OCI-LY1 (cell line): Measurements from ENCODE around the gene SIKE1.
"Not testable (repeated sequence)": the region's sequence is repeated elsewhere in the genome, so short reads cannot be mapped to it uniquely, and the experiment has no call there.

ENCODE experiments used
- H2AFZ ChIP-seq: fragments of 200-600 bp; sonication (generic), shearing (Covaris generic); 2 replicates; pipeline ENCODE4 v1.6.0; 2014; ENCODE audit warnings: antibody characterized with exemption, mild to moderate bottlenecking, low read length
- H3F3A ChIP-seq: fragments of 200-600 bp; sonication (generic), shearing (Covaris generic); 2 replicates; pipeline ENCODE4 v1.6.0; 2014; ENCODE audit warnings: mild to moderate bottlenecking, antibody characterized with exemption, low read length, moderate library complexity; ENCODE audit not compliant: insufficient read depth
- H3K27ac ChIP-seq: fragments of 200-600 bp; sonication (generic); 2 replicates; pipeline ENCODE4 v1.5.1; 2014; ENCODE audit warnings: low read length, mixed run types, mild to moderate bottlenecking, low read depth; ENCODE audit not compliant: poor library complexity, severe bottlenecking
- H3K27me3 ChIP-seq: fragments of 200-600 bp; sonication (generic); 2 replicates; pipeline ENCODE4 v1.6.0; 2014; ENCODE audit warnings: antibody characterized with exemption, mild to moderate bottlenecking, low read length, moderate library complexity; ENCODE audit not compliant: insufficient read depth
- H3K36me3 ChIP-seq: fragments of 200-600 bp; sonication (generic); 2 replicates; pipeline ENCODE4 v1.6.1; 2014; ENCODE audit warnings: mild to moderate bottlenecking, antibody characterized with exemption, low read length, moderate library complexity, mixed read lengths; ENCODE audit not compliant: insufficient read depth
- H3K4me1 ChIP-seq: fragments of 200-600 bp; sonication (generic); 2 replicates; pipeline ENCODE4 v1.5.1; 2014; ENCODE audit warnings: mild to moderate bottlenecking, low read length, moderate library complexity; ENCODE audit not compliant: insufficient read depth, severe bottlenecking
- H3K4me2 ChIP-seq: fragments of 200-600 bp; sonication (generic), shearing (Covaris generic); 2 replicates; pipeline ENCODE4 v1.6.1; 2014; ENCODE audit warnings: low read length
- H3K4me3 ChIP-seq: fragments of 200-600 bp; sonication (generic); 2 replicates; pipeline ENCODE4 v1.5.1; 2014; ENCODE audit warnings: low read length, low read depth, mild to moderate bottlenecking, mixed read lengths; ENCODE audit not compliant: poor library complexity, severe bottlenecking
- H3K79me2 ChIP-seq: fragments of 200-600 bp; shearing (Covaris generic); 2 replicates; pipeline ENCODE4 v1.6.1; 2016; ENCODE audit warnings: mixed run types, low read length, mixed read lengths; ENCODE audit not compliant: insufficient read depth
- H3K9ac ChIP-seq: fragments of 200-600 bp; sonication (generic), shearing (Covaris generic); 2 replicates; pipeline ENCODE4 v1.6.1; 2014; ENCODE audit warnings: mild to moderate bottlenecking, low read length, mixed read lengths
- H3K9me2 ChIP-seq: fragments of 200-600 bp; sonication (generic), shearing (Covaris generic); 2 replicates; pipeline ENCODE4 v1.6.1; 2014; ENCODE audit warnings: low read depth, mild to moderate bottlenecking, low read length, mixed read lengths
- H3K9me3 ChIP-seq: fragments of 200-600 bp; shearing (Covaris generic); 2 replicates; pipeline ENCODE4 v1.6.1; 2014; ENCODE audit warnings: low read length, mixed read lengths
- H4K20me1 ChIP-seq: fragments of 200-600 bp; sonication (generic), shearing (Covaris generic); 2 replicates; pipeline ENCODE4 v1.6.0; 2016; ENCODE audit warnings: mild to moderate bottlenecking, low read length; ENCODE audit not compliant: insufficient read depth
- EZH2 ChIP-seq: fragments of 200-600 bp; sonication (generic), shearing (Covaris generic); IDR thresholded peaks from 2 replicates; pipeline ENCODE4 v1.8.0; 2017; ENCODE audit warnings: borderline replicate concordance, mixed run types, mild to moderate bottlenecking, antibody characterized with exemption, low read length, moderate library complexity, mixed read lengths
- TF ChIP-seq, protein P1 (sequence below): fragments of 200-600 bp; sonication (generic), shearing (Covaris generic); IDR thresholded peaks from 2 replicates; pipeline ENCODE4 v1.5.1; 2017; ENCODE audit warnings: mild to moderate bottlenecking, antibody characterized with exemption, low read length, moderate library complexity, mixed read lengths

The SIKE1 gene

DNA sequence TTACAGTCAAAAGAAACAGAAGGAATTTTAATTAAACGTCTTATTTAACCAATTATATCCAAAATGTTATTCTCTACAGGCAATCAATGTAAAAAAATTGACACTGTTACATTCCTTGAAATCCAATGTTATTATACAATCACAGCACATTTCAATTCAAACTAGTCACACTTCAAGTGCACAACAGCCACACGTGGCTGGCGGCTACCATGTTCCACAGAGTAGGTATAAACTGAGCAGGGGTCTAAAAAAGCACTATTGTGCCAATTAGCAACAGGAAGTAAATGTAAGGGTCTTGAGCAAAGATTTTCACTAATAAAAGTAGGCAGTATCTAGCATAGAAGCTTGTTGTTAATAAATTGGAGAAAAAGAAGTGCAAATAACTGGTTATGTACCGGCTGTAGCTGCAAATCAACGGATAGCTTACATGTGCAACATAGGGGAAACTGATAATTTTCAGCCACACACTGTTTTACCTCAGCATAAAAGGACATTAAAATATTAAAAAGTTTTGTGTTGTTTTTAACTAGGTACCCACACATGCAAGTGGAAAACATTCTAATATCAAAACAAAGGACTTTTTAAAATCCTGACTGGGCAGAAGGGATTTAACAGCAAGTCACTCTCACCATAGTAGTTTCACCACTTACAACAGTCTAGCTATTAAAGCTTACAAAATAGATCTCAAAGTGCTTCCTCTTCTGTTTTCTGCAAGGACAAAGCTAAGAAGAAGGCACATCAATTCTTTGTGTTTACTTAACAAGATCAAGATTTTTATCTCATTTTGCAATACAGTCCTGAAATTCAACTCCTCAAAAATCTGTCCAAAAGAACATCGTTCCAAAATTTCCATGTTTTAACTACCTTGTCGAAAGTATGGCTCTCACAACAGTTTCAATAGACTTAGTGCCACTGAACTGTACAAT lies 25.2 kb downstream of the SIKE1 start:
- Histone ChIP-seq H3K9me2 (no peaks in the 10 kb centered on the region), H3K79me2 (peaks cover 70% of the 10 kb centered on the region), H3K9me3 (no peaks in the 10 kb centered on the region), H3K27me3 (no peaks in the 10 kb centered on the region), H3K27ac (peak overlapping the region; percentile 94), H3K4me3 (peak overlapping the region; percentile 96), H3K36me3 (peaks cover 41% of the 10 kb centered on the region; the same call in 1 of the 2 replicates), H2AFZ (no peak overlapping the region), H3K9ac (peak overlapping the region; percentile 99), H3K4me2 (peak overlapping the region; percentile 86), H4K20me1 (peaks cover 13% of the 10 kb centered on the region), H3K4me1 (peaks cover 63% of the 10 kb centered on the region), H3F3A (no peaks in the 10 kb centered on the region)
- TF ChIP-seq, protein P1, sequence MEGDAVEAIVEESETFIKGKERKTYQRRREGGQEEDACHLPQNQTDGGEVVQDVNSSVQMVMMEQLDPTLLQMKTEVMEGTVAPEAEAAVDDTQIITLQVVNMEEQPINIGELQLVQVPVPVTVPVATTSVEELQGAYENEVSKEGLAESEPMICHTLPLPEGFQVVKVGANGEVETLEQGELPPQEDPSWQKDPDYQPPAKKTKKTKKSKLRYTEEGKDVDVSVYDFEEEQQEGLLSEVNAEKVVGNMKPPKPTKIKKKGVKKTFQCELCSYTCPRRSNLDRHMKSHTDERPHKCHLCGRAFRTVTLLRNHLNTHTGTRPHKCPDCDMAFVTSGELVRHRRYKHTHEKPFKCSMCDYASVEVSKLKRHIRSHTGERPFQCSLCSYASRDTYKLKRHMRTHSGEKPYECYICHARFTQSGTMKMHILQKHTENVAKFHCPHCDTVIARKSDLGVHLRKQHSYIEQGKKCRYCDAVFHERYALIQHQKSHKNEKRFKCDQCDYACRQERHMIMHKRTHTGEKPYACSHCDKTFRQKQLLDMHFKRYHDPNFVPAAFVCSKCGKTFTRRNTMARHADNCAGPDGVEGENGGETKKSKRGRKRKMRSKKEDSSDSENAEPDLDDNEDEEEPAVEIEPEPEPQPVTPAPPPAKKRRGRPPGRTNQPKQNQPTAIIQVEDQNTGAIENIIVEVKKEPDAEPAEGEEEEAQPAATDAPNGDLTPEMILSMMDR = no peak
- TF ChIP-seq EZH2 = no peak

DNA sequence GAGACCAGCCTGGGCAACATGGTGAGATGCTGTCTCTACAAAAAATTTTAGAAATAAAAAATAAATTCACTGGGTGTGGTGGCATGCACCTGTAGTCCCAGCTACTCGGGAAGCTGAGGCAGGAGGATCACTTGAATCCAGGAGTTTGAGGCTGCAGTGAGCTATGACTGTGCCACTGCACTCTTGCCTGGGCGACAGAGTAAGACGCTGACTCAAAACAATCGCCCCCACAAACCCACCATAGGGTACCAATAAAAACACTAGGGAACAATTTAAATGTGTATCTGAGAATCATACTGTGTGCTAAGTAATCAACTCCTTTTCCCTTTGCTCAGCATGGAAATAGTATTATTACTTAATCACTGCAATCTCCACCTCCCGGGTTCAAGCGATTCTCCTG lies 26.8 kb downstream of the SIKE1 start:
- not testable (repeated sequence) for H2AFZ ChIP-seq, H3K9me3 ChIP-seq, H3K9ac ChIP-seq, H3K9me2 ChIP-seq, H3K27me3 ChIP-seq, H3K27ac ChIP-seq, H3F3A ChIP-seq
- Histone ChIP-seq H4K20me1 (peaks cover 17% of the 10 kb centered on the region), H3K36me3 (peaks cover 56% of the 10 kb centered on the region), H3K4me2 (peak overlapping the region; percentile 86; the same call in 1 of the 2 replicates), H3K4me3 (peak overlapping the region; percentile 96), H3K4me1 (peaks cover 63% of the 10 kb centered on the region), H3K79me2 (peaks cover 86% of the 10 kb centered on the region)

DNA sequence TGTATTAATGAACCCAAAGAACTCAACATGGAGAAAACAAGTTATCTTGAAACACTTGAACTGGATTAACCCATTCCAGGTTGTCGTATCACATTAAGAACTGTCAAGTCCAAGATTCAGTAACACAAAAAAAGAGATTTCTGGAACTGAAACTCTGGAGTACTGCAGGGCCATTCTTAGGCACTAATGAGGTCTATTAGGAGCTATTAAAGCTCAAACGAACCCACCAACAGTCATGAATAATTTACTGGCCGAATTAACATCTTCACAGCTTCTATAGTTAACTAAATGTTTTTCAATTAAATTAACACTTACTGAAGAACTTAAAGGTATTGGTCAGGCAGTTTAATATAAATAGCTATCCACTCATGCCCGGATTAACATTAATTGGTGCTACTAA lies 27.3 kb downstream of the SIKE1 start:
- Histone ChIP-seq H3K4me2 (no peak overlapping the region), H3K4me3 (no peak overlapping the region)

More for the DNA sequence above, 27.3 kb downstream of the SIKE1 start:
- no peak for TF ChIP-seq EZH2
- TF ChIP-seq, protein P1 = no peak
- H3K36me3 ChIP-seq = peaks cover 62% of the 10 kb centered on the region
- peaks cover 17% of the 10 kb centered on the region for H4K20me1 ChIP-seq
- no peaks in the 10 kb centered on the region for H3F3A ChIP-seq
- no peak overlapping the region for H3K27ac ChIP-seq
- H3K79me2 ChIP-seq = peaks cover 91% of the 10 kb centered on the region
- H2AFZ ChIP-seq = no peak overlapping the region
- no peaks in the 10 kb centered on the region for H3K9me2 ChIP-seq
- no peaks in the 10 kb centered on the region for H3K9me3 ChIP-seq
- no peaks in the 10 kb centered on the region for H3K27me3 ChIP-seq
- peaks cover 58% of the 10 kb centered on the region for H3K4me1 ChIP-seq
- H3K9ac ChIP-seq = no peak overlapping the region
